Psoas muscle (tissue), 8 donors: Measurements from ENCODE around the gene AOAH. TPM values are rescaled to one million over a fixed set of nuclear protein-coding genes. Genes with fewer than 3 reads are reported as not detected.
"Not testable (repeated sequence)": the region's sequence is repeated elsewhere in the genome, so short reads cannot be mapped to it uniquely, and the experiment has no call there.

Experiments used
- ATAC-seq, 4 donors: fragments of 200-7000 bp; cut with Tn5 transposase; one replicate each; pipeline ENCODE4 v1.9.1; 2020; ENCODE audit warnings: moderate library complexity in 3 of 4, mild to moderate bottlenecking in 2 of 4
- DNase-seq, 2 donors: peaks; one replicate each; pipeline ENCODE4 v3.0.0-alpha.2; 2020
- H3K27ac ChIP-seq: fragments of 200-600 bp; one replicate; pipeline ENCODE4 v1.8.0; 2022
- H3K27me3 ChIP-seq, 3 donors: fragments of 200-600 bp in 1 of 3; one replicate each; pipeline versions ENCODE4 v1.6.1 to v1.8.0; 2013 to 2022; ENCODE audit warnings: low read length in 2 of 3, mild to moderate bottlenecking in 2 of 3, moderate library complexity in 1 of 3; ENCODE audit not compliant: insufficient read depth in 3 of 3
- H3K36me3 ChIP-seq, 2 donors: fragments of 200-600 bp in 1 of 2; one replicate each; pipeline versions ENCODE4 v1.6.1 to v1.8.0; 2013 to 2022; ENCODE audit warnings: low read depth in 1 of 2, mild to moderate bottlenecking in 1 of 2, moderate library complexity in 1 of 2; ENCODE audit not compliant: insufficient read depth in 1 of 2
- H3K4me1 ChIP-seq: fragments of 200-600 bp; one replicate; pipeline ENCODE4 v1.8.0; 2022
- H3K4me3 ChIP-seq: fragments of 200-600 bp; one replicate; pipeline ENCODE4 v1.8.0; 2022; ENCODE audit warnings: mild to moderate bottlenecking
- H3K9me3 ChIP-seq: fragments of 200-600 bp; one replicate; pipeline ENCODE4 v1.8.0; 2022
- CTCF ChIP-seq: fragments of 200-600 bp; IDR thresholded peaks from one replicate; pipeline ENCODE4 v1.8.0; 2022; ENCODE audit warnings: antibody characterized with exemption
- WGBS, 3 donors: extraction: QIAGEN DNeasy Blood & Tissue Kit; methylation state at CpG; one replicate each; pipeline versions ENCODE4 v1.1.6 to v1.1.7; 2013; 5-methylcytosine and 5-hydroxymethylcytosine counted together
- intact Hi-C, 2 donors: fragments of 100-400 bp; cut with DNase I; formaldehyde crosslinking; loops; one replicate each; pipeline versions ENCODE4 v1.11.0 to v1.14.2; 2022
- polyA plus RNA-seq, 3 donors: library from polyadenylated mRNA; stranded (reverse); fragments of 200-250 nt; gene quantifications; one replicate each; pipeline ENCODE4 v1.2.3, GENCODE V29; 2013
- total RNA-seq, 4 donors: library from RNA; stranded (reverse); fragmentation: NEBNext Ultra II Directional in 2 of 4; extraction: Animal tissue kit (Norgen Biotek cat#: 25700) in 2 of 4; gene quantifications; one replicate each; pipeline versions ENCODE4 v1.2.1 to v1.2.4, GENCODE V29; 2021 to 2023
- donor health status: healthy with polysubstance abuse.
- donor health status: DM: no; HTN: no; CAD: no; lungs with moderate emphysema.
- donor health status: Bipolar disorder and iron deficiency.
- donor health status: healthy.
- donor health status: DM: yes; HTN: yes; CAD: no.
- donor health status: DM: no; HTN: no; CAD: no.
- donor health status: DM: no; HTN: no; CAD: no.
- donor health status: DM: yes; HTN: yes; CAD: no.

AOAH gene
- total and polyA plus RNA-seq, 7 donors: 0.04 to 2.1 (median 0.83) TPM

- intact Hi-C loops: no loop called here
- H3K4me3 ChIP-seq: no peak overlapping the region
- ATAC-seq (no peak), DNase-seq (no peak)
- no peaks in the 10 kb centered on the region for H3K36me3 ChIP-seq
- H3K27ac ChIP-seq: no peak overlapping the region
- no peak for TF ChIP-seq CTCF
- no peaks in the 10 kb centered on the region for H3K9me3 ChIP-seq
- no peaks in the 10 kb centered on the region for H3K27me3 ChIP-seq
- WGBS, 3 donors: 59 to 84% (median 68%) methylated on average over 1 of the region's 1 CpG
- no peaks in the 10 kb centered on the region for H3K4me1 ChIP-seq
Measured at GRCh38 chr7:36711256-36711655, 13.0 kb downstream of the AOAH start.

DNA sequence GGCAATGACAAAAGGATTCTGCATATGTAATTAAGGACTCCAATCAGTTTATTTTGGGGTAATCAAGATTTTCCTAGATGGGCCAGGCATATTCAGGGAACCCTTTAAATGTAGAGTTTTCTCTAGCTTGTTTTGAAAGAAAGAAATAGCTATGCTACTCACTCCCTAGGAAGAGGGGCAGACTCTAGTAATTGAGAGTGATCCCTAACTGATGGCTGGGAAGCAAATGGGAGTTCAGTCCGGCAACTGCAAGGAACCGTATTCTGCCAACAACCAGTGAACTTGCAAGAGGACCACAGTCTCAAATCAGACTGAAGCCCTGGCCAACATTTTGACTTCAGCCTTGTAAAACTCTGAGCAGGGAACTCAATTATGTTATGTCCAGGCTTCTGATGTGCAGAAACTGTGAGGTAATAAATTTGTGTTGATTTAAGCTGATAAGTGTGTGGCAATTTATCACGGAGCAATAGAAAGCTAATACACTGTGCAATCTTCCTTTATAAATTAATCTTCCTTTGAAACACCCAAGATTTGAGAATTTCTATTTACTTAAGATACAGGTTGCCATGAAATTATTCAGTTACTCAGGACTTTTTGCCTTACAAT, 14.0 kb downstream of the AOAH start:
- H3K4me3 ChIP-seq: no peak overlapping the region
- intact Hi-C loops: no loop called here
- H3K36me3 ChIP-seq: no peaks in the 10 kb centered on the region
- H3K9me3 ChIP-seq: no peaks in the 10 kb centered on the region
- H3K27me3 ChIP-seq: no peaks in the 10 kb centered on the region
- WGBS, 3 donors: 28 to 42% (median 40%) methylated on average over 3 of the region's 3 CpGs
- DNase-seq (no peak), ATAC-seq (no peak)
- no peak for TF ChIP-seq CTCF
- H3K4me1 ChIP-seq: no peaks in the 10 kb centered on the region
- no peak overlapping the region for H3K27ac ChIP-seq

DNA sequence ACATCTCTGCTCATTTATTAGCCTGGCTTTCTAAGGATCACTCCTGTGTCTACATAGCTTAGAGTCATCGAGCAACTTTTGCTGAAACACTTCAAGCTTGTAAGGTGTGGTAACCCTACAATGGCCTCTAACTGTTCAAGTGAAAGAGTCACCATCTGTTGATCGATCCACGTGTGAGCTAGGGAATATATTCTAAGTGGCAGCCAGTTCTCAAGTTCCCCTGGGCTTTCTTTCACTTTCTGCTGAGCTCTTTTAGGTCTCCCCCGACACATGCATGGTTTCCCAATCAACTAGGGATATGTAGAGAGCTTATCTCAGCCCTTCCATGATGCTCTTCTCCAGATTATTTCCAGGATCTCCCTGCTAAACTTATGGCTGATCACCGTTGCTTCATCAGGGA, 15.5 kb downstream of the AOAH start:
- no peak for ATAC-seq

DNA sequence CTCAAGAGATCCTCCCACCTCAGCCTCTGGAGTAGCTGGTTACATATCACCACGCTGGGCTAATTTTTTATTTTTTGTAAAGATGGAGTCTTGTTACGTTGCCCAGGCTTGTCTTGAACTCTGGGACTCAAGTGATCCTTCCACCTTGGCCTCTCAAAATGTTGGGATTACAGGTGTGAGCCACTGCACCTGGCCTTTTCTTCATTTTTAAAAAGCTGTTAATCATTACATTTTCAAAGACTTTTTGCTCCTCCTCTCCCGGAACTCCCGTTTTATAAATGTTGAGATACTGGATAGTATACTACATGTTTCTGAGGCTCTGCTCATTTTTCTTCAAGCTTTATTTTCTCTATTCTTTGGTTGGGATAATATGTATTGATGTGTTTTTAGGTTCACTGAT, 16.4 kb downstream of the AOAH start:
- no peaks in the 10 kb centered on the region for H3K9me3 ChIP-seq
- no peak for TF ChIP-seq CTCF
- H3K4me3 ChIP-seq: no peak overlapping the region
- 73 to 84% (median 74%) methylated on average over 4 of the region's 4 CpGs for WGBS, 3 donors
- no peaks in the 10 kb centered on the region for H3K36me3 ChIP-seq
- intact Hi-C loops: no loop called here
- H3K4me1 ChIP-seq: no peaks in the 10 kb centered on the region
- DNase-seq: no peak
- H3K27me3 ChIP-seq: no peaks in the 10 kb centered on the region
- H3K27ac ChIP-seq: no peak overlapping the region
- ATAC-seq: no peak

More for the DNA sequence above, 15.5 kb downstream of the AOAH start:
- H3K36me3 ChIP-seq: no peaks in the 10 kb centered on the region
- H3K27ac ChIP-seq: no peak overlapping the region
- no peaks in the 10 kb centered on the region for H3K4me1 ChIP-seq
- intact Hi-C loops: no loop called here
- no peaks in the 10 kb centered on the region for H3K9me3 ChIP-seq
- no peak for DNase-seq
- H3K27me3 ChIP-seq: no peaks in the 10 kb centered on the region
- no peak overlapping the region for H3K4me3 ChIP-seq
- no peak for TF ChIP-seq CTCF
- 52 to 59% (median 54%) methylated on average over 5 of the region's 5 CpGs for WGBS, 3 donors

- TF ChIP-seq CTCF: no peak
- 71 to 93% (median 78%) methylated on average over 3 of the region's 3 CpGs for WGBS, 3 donors
- ATAC-seq (no peak), DNase-seq (no peak)
- no peaks in the 10 kb centered on the region for H3K36me3 ChIP-seq
- H3K9me3 ChIP-seq: no peaks in the 10 kb centered on the region
- no peaks in the 10 kb centered on the region for H3K4me1 ChIP-seq
- no peaks in the 10 kb centered on the region for H3K27me3 ChIP-seq
- intact Hi-C loops: no loop called here
- H3K4me3 ChIP-seq: no peak overlapping the region
- H3K27ac ChIP-seq: no peak overlapping the region
Measured at GRCh38 chr7:36707465-36707864, 16.8 kb downstream of the AOAH start.

DNA sequence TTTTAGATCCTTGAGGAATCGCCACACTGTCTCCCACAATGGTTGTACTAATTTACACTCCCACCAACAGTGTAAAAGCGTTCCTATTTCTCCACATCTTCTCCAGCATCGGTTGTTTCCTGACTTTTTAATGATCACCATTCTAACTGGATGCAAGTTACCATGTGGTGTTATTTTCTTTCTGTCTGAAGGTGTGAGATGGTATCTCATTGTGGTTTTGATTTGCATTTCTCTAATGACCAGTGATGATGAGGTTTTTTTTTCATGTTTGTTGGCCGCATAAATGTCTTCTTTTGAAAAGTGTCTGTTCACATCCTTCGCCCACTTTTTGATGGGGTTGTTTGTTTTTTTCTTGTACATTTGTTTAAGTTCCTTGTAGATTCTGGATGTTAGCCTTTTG, 20.4 kb downstream of the AOAH start:
- H3K4me3 ChIP-seq, intact Hi-C loops, H3K27me3 ChIP-seq, H3K36me3 ChIP-seq, H3K9me3 ChIP-seq, ATAC-seq, DNase-seq, H3K4me1 ChIP-seq, H3K27ac ChIP-seq: not testable (repeated sequence)
- WGBS, 3 donors: 94 to 97% (median 96%) methylated on average over 5 of the region's 5 CpGs
